Subcutaneous adipose tissue (tissue), 4 donors: ENCODE measurements around the gene KIF4A. TPM values are rescaled to one million over a fixed set of nuclear protein-coding genes. Genes with fewer than 3 reads are reported as not detected.

Experiments used
- CTCF ChIP-seq: fragments of 450-650 bp; IDR thresholded peaks from one replicate; pipeline ENCODE4 v1.5.1; 2016; ENCODE audit warnings: low read depth, mild to moderate bottlenecking, control low read depth, antibody characterized with exemption, moderate library complexity
- total RNA-seq, 4 donors: library from RNA; depleted of rRNA; stranded (reverse); fragments of >200 nt; gene quantifications; one replicate each; pipeline ENCODE4 v1.1.0, GENCODE V29; 2016

KIF4A gene
- total RNA-seq, 4 donors from 2014 or later, result 0.16 to 1.9 (median 0.88) TPM; not detected in 1

DNA sequence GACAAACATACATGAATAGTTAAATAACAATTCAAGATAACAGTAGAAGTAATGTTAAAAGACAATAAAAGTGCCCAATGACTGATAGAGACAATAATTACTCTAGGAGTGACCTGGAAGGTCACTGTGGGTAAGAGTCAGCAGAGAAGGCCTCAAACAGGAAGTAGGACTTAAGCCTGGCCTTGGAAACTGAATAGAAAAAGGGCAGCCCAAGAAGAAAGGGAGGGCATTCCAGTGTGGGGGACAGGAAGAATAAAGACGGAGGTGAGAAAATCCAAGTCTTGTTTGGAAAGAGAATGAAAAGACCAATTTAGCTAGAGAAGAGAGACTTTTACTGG, 35.9 kb upstream of the KIF4A start:
- no peak for TF ChIP-seq CTCF

- no peak for TF ChIP-seq CTCF
Observed at GRCh38 chrX:70254909-70255308, 35.0 kb upstream of the KIF4A start.

DNA sequence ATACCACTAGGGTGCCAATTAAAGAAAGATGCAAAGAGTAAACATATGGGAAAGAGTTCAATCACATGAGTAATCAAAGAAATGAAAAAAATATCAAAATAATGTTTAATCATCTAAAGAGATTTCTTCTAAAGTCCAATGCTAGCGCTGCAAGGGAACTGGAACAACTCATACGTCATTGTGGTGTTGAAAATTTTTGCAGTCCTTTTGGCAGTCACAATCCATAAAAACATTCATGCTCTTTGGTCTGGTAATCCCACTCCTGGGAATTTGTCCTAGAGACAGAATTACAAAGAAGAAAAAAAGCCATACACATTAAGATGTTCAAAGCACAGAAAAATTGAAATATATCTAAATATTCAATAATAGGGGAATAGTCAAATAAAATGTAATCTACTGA, 34.5 kb upstream of the KIF4A start:
- no peak for TF ChIP-seq CTCF

DNA sequence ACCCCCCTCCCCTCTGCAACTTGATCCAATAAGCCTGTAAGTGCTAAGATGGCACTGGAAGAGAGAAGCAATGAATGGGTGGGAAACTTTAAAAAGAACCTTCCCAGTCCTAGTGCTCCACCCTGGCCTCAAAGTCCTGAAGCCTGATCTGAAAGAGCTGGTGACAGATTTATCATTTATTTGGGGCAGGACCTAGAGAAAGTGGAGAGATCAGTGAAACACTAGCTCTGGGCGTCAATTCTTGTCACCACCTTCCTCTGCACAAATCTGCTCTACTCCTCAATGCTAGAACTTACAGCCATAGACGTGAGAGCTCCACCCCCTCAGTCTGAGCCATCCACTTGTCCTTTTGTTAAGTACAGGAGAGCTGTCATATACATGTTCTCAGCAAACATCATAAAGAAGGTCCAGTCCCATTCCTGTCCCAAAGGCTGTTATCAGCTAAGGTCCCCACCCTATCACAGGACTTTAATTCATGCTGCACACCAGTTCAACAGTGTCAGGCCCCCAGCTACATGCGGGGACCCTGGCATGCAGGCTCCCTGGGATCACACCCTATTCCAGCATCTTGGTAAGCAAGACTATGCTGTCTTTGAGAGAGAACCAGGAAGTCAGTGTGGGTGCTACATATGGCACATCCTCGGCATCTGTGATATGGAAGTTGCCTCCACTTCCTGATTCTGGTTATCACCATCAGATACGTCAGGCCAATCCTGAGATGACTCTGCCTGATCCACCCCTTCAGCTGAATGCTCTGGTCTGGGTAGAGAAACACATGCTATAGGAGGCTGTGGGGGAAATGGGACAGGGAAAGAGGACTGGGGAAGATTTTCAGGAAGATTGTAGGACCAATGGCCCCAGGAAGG, 32.2 kb upstream of the KIF4A start:
- no peak for TF ChIP-seq CTCF

GRCh38 chrX:70260104-70260503, 29.8 kb upstream of the KIF4A start, which contains the start of gene P2RY4:
Gene P2RY4, minus strand, starts transcription at chrX:70260204. Its CDS starts 580 bp downstream, at chrX:70259624.
- no peak for TF ChIP-seq CTCF

DNA sequence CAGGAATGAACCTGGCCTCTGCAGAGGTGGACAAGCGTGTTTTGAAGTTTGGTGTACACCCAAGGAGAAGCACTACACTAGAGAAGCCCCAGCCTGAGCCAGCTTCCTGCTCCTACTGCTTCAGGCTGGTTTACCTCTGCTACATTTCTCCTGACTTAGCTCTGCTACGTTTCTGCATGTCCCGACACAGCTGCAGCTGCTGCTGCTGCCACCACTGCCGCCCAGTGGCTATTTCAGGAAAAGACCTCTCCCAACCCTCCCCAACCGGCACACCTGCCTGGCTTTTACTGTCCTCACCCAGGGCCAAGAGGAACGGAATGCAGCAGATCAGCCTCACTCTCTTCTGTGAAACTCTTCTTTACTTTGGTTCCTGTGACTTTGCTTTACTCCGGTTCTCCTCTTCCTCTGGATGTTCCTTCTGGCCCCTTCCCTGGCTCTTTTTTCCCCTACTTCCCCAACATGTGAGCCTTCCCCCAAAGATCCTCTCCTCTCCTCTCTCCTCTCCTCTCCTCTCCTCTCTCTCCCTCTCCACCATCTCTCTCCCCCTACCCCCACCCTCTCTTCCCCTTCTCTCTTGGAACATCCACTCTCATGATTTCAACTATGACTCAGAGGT, 26.8 kb upstream of the KIF4A start:
- TF ChIP-seq CTCF, result no peak

- no peak for TF ChIP-seq CTCF
Observed at GRCh38 chrX:70264784-70265183, 25.1 kb upstream of the KIF4A start.
